CD4-positive, CD25-positive, alpha-beta regulatory T cell (primary cell): ENCODE data around the gene COX6B2. TPM values are rescaled to one million over a fixed set of nuclear protein-coding genes. Genes with fewer than 3 reads are reported as not detected.

Source experiments
- ATAC-seq, 2 donors: fragments of 150-1000 bp; cut with Tn5 transposase; one replicate each; pipeline ENCODE4 v1.10.0; 2021; ENCODE audit warnings: low read depth in 2 of 2, moderate number of reproducible peaks in 2 of 2, moderate library complexity in 1 of 2
- DNase-seq, 3 donors: peaks; one replicate each; pipeline versions ENCODE4 v3.0.0 to v3.0.0-alpha.2; 2012 to 2022; ENCODE audit warnings: mixed read lengths in 1 of 3
- H3K27ac ChIP-seq: one replicate; pipeline ENCODE4 v1.7.0; 2013; ENCODE audit warnings: mild to moderate bottlenecking, low read length; ENCODE audit not compliant: insufficient read depth, poor library complexity, severe bottlenecking
- H3K27me3 ChIP-seq: one replicate; pipeline ENCODE4 v1.7.0; 2013; ENCODE audit warnings: low read length; ENCODE audit not compliant: control insufficient read depth, insufficient read depth
- H3K36me3 ChIP-seq: one replicate; pipeline ENCODE4 v1.7.0; 2013; ENCODE audit warnings: mild to moderate bottlenecking, low read length, moderate library complexity; ENCODE audit not compliant: control insufficient read depth, insufficient read depth
- H3K4me1 ChIP-seq: 2 replicates; pipeline ENCODE4 v1.7.0; 2013; ENCODE audit warnings: mild to moderate bottlenecking, low read length; ENCODE audit not compliant: insufficient read depth, control insufficient read depth, poor library complexity, severe bottlenecking
- H3K4me3 ChIP-seq: one replicate; pipeline ENCODE4 v1.7.0; 2013; ENCODE audit warnings: low read depth, mild to moderate bottlenecking, low read length, moderate library complexity
- H3K9me3 ChIP-seq, 2 experiments: 1 replicate in 1 of 2; 2 replicates in 1 of 2; pipeline ENCODE4 v1.7.0; 2013; ENCODE audit warnings: low read length in 2 of 2, mild to moderate bottlenecking in 1 of 2, moderate library complexity in 1 of 2; ENCODE audit not compliant: control insufficient read depth in 2 of 2
- H3K27ac Mint-ChIP-seq, 3 donors: one replicate each; pipeline ENCODE4 v1.8.0; 2020 to 2022; ENCODE audit warnings: mild to moderate bottlenecking in 3 of 3, mixed read lengths in 3 of 3, moderate library complexity in 2 of 3
- H3K27me3 Mint-ChIP-seq: one replicate; pipeline ENCODE4 v1.8.0; 2022; ENCODE audit warnings: mild to moderate bottlenecking, mixed read lengths
- H3K36me3 Mint-ChIP-seq: one replicate; pipeline ENCODE4 v1.8.0; 2020; ENCODE audit warnings: mixed read lengths
- H3K4me1 Mint-ChIP-seq, 4 donors: one replicate each; pipeline ENCODE4 v1.8.0; 2020 to 2022; ENCODE audit warnings: mixed read lengths in 4 of 4, mild to moderate bottlenecking in 1 of 4
- H3K4me3 Mint-ChIP-seq, 4 donors: one replicate each; pipeline ENCODE4 v1.8.0; 2020 to 2022; ENCODE audit warnings: mild to moderate bottlenecking in 4 of 4, mixed read lengths in 4 of 4, moderate library complexity in 3 of 4
- H3K9me3 Mint-ChIP-seq, 7 donors: one replicate each; pipeline ENCODE4 v1.8.0; 2020 to 2022; ENCODE audit warnings: mixed read lengths in 7 of 7, mild to moderate bottlenecking in 3 of 7, moderate library complexity in 2 of 7
- polyA plus RNA-seq, 4 donors: library from polyadenylated mRNA; unstranded; fragments of 300-500 nt; fragmentation: Illumina TruSeq; gene quantifications; one replicate each; pipeline ENCODE4 v1.2.3, GENCODE V29; 2021
- total RNA-seq: library from RNA; stranded (reverse); gene quantifications from one replicate; pipeline ENCODE4 v1.2.3, GENCODE V29; 2022

COX6B2 gene
- total and polyA plus RNA-seq, 5 donors from 2014 or later: 0.57 TPM; not detected in 4

GRCh38 chr19:55316646-55317045 is 37.9 kb downstream of the COX6B2 start:
- Histone ChIP-seq H3K4me3 (no peak overlapping the region), H3K9me3 (no peaks in the 10 kb centered on the region), H3K27me3 (no peaks in the 10 kb centered on the region), H3K36me3 (no peaks in the 10 kb centered on the region), H3K4me1 (no peaks in the 10 kb centered on the region), H3K27ac (no peak overlapping the region)
- peaks cover 11% of the 10 kb centered on the region for H3K27me3 Mint-ChIP-seq
- H3K4me1 Mint-ChIP-seq: no peaks in the 10 kb centered on the region
- H3K27ac Mint-ChIP-seq: no peak overlapping the region
- no peaks in the 10 kb centered on the region for H3K9me3 Mint-ChIP-seq
- ATAC-seq (no peak), DNase-seq (no peak)
- no peak overlapping the region for H3K4me3 Mint-ChIP-seq
- no peaks in the 10 kb centered on the region for H3K36me3 Mint-ChIP-seq

DNA sequence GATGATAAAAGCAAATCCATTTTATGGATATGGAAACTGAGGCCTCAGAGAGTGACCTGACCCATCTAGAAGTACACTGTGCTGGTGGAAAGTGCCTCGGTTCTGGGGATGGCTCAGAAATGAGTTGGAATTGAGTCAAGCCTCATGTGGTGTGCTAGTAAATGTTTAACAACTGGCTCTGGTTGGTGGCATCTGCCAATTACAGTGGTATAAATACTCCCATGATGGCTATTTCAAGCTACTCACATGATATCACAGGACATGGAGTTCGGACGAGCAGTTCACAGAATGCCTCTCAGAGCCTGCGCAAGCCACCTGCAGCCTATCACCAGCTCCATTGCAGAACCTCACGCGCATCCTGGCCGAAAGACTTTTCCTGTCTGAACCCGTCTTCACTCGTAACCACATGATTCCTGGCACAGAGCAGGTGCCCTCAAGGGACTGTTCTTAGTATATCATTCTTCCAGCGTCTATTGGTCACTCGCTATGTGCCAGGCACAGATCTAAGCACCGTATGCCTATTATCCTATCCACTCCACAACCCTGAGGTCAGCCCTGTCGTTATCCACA is 38.5 kb downstream of the COX6B2 start:
- H3K4me1 ChIP-seq: no peaks in the 10 kb centered on the region
- H3K4me3 ChIP-seq: no peak overlapping the region
- H3K4me3 Mint-ChIP-seq: no peak overlapping the region
- H3K4me1 Mint-ChIP-seq: no peaks in the 10 kb centered on the region
- no peak for DNase-seq
- H3K27me3 ChIP-seq: no peaks in the 10 kb centered on the region
- no peaks in the 10 kb centered on the region for H3K36me3 Mint-ChIP-seq
- H3K9me3 Mint-ChIP-seq: no peaks in the 10 kb centered on the region
- no peaks in the 10 kb centered on the region for H3K36me3 ChIP-seq
- no peak for ATAC-seq
- H3K27ac Mint-ChIP-seq: no peak overlapping the region
- H3K9me3 ChIP-seq: no peaks in the 10 kb centered on the region
- no peak overlapping the region for H3K27ac ChIP-seq
- H3K27me3 Mint-ChIP-seq: peaks cover 9% of the 10 kb centered on the region

DNA sequence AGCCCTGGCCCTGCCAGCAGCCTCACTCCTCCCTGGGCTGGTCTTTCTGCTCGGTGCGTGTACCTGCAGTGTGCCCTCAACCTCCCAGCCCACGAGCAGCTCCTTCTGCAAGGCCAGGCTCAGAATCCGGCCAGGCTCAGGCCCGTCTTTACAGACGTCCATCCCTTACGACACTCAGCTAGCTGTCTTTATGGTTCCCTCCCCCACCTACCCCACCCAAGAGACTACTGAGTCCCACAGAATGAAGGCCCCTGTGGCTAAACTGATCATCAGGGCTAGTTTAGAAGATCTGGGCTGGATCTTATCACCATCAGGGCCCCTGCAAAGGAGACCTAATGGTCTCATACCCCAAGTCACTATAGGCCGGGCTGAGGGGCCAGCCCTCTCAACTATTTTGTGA is 40.1 kb downstream of the COX6B2 start:
- Mint-ChIP-seq H3K4me3 (no peak overlapping the region), H3K36me3 (no peaks in the 10 kb centered on the region), H3K4me1 (no peaks in the 10 kb centered on the region), H3K9me3 (no peaks in the 10 kb centered on the region), H3K27me3 (peaks cover 5% of the 10 kb centered on the region), H3K27ac (no peak overlapping the region)
- Histone ChIP-seq H3K36me3 (no peaks in the 10 kb centered on the region), H3K27ac (no peak overlapping the region), H3K4me1 (no peaks in the 10 kb centered on the region), H3K4me3 (no peak overlapping the region), H3K27me3 (no peaks in the 10 kb centered on the region), H3K9me3 (no peaks in the 10 kb centered on the region)
- no peak for DNase-seq
- ATAC-seq: no peak

DNA sequence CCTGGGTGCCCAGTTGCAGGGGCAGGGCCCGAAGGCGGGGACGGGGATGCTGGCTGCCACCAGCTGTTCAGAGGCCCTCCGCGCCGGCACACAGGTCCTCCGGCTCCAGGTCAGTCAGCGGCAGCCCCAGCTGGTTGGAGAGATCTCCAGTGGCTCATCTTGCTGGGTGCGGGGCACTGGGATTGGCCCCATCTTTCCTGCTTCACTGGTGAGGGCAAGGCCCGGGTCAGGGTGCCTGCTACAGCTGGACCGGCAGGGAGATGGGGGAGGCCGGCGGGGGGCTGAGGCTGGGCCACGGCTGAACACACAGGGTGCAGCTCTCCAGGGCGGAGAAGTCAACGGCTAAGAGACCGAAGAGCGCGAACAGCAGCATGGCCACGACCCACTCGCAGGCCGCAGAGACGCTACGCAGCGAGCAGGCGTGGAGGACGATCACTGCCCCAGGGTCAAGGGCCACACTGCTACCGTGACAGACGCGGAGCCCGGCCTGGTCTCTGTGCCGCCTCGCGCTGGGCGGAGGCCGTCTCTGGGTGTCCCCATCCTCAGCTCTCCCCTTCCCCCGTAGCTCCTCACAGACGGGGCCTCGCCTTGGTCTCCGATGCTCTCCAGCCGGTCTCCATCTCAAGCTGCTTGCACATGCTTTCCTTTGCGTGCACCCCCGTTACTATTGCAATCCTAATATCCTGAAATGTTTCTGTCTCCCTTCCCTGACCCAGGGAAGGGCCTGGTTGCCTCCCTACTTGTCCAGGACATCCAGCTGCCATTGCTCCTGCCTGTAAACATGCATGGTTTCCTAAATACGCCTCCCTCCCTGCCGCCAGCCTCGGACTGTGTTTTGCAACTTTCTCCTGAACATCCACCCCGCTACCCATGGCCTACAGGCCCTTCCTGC is 41.7 kb downstream of the COX6B2 start:
- Mint-ChIP-seq H3K9me3 (no peaks in the 10 kb centered on the region), H3K27me3 (peaks cover 5% of the 10 kb centered on the region), H3K36me3 (no peaks in the 10 kb centered on the region), H3K4me3 (no peak overlapping the region), H3K4me1 (no peaks in the 10 kb centered on the region), H3K27ac (no peak overlapping the region)
- Histone ChIP-seq H3K9me3 (no peaks in the 10 kb centered on the region), H3K36me3 (no peaks in the 10 kb centered on the region), H3K4me3 (no peak overlapping the region), H3K27me3 (no peaks in the 10 kb centered on the region), H3K4me1 (no peaks in the 10 kb centered on the region), H3K27ac (no peak overlapping the region)
- ATAC-seq (no peak), DNase-seq (no peak)

DNA sequence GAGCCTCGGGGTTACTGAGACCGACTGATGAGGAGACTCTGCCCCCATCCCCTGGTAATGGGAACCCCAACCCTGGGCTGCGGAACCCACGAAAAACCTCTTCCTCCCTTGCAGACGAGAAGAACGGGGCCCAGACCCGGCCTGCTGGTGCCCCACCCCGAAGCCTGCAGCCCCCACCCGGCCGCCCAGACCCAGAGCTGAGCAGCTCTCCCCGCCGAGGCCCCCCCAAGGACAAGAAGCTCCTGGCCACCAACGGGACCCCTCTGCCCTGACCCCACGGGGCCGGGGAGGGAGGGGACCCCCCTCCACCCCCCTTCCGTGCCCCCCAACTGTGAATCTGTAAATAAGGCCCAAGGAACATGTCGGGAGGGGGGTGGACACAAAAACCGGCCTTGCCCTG is 42.7 kb downstream of the COX6B2 start:
- ATAC-seq: no peak
- no peaks in the 10 kb centered on the region for H3K36me3 Mint-ChIP-seq

DNA sequence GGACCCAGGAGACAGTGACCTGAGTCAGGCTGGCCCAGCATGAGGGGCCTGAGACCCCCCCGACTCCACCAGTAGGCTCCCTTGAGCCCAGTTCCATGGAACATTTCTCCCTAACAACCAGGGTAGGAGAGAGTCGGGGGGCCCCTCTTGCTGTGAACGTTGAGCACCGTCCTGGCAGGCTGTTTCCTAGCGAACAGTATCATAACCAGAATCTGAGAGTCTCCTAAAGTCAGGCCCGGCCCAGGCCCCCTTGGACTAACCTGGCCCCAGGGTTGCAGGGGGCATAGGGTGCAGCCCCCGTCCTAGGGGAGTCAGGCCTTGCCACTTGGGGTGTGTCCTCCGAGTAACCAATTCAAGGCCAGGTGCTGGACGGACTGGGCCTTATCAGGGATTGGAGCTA is 43.1 kb downstream of the COX6B2 start:
- Mint-ChIP-seq H3K9me3 (no peaks in the 10 kb centered on the region), H3K4me3 (no peak overlapping the region), H3K27ac (no peak overlapping the region), H3K4me1 (no peaks in the 10 kb centered on the region), H3K36me3 (no peaks in the 10 kb centered on the region), H3K27me3 (peaks cover 5% of the 10 kb centered on the region)
- Histone ChIP-seq H3K27ac (no peak overlapping the region), H3K9me3 (no peaks in the 10 kb centered on the region), H3K4me1 (no peaks in the 10 kb centered on the region), H3K27me3 (no peaks in the 10 kb centered on the region), H3K36me3 (no peaks in the 10 kb centered on the region), H3K4me3 (no peak overlapping the region)
- DNase-seq: no peak
- no peak for ATAC-seq

More for the DNA sequence above, 42.7 kb downstream of the COX6B2 start:
- Histone ChIP-seq H3K36me3 (no peaks in the 10 kb centered on the region), H3K9me3 (no peaks in the 10 kb centered on the region), H3K27ac (no peak overlapping the region), H3K27me3 (no peaks in the 10 kb centered on the region), H3K4me3 (no peak overlapping the region), H3K4me1 (no peaks in the 10 kb centered on the region)
- no peak for DNase-seq
- H3K4me1 Mint-ChIP-seq: no peaks in the 10 kb centered on the region
- H3K27ac Mint-ChIP-seq: no peak overlapping the region
- no peak overlapping the region for H3K4me3 Mint-ChIP-seq
- peaks cover 5% of the 10 kb centered on the region for H3K27me3 Mint-ChIP-seq
- no peaks in the 10 kb centered on the region for H3K9me3 Mint-ChIP-seq

DNA sequence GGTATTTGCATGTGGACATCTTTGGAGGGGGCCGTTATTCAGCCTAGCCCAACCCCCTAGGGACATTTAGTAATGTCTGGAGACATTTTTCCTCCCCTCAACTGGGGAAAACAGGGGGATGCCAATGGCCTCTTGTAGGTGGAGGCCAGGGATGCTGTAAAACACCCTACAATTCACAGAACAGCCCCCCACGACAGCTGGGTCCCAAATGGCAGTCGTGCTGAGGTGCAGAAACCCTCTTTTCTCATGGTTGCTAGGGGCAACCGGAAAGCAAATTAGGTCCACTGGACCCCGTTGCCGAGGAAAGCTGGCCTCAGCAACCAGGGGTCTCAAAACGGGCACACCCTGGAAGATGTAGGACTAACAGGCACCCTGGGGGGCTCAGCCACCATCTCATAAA is 44.0 kb downstream of the COX6B2 start:
- Mint-ChIP-seq H3K27me3 (peaks cover 5% of the 10 kb centered on the region), H3K4me3 (no peak overlapping the region), H3K4me1 (peaks cover 0 to 1% (median 0%) of the 10 kb centered on the region in 4 donors), H3K27ac (no peak overlapping the region), H3K36me3 (no peaks in the 10 kb centered on the region), H3K9me3 (no peaks in the 10 kb centered on the region)
- no peaks in the 10 kb centered on the region for H3K36me3 ChIP-seq
- H3K27me3 ChIP-seq: no peaks in the 10 kb centered on the region
- no peaks in the 10 kb centered on the region for H3K9me3 ChIP-seq
- H3K4me1 ChIP-seq: no peaks in the 10 kb centered on the region
- H3K27ac ChIP-seq: no peak overlapping the region
- DNase-seq (no peak), ATAC-seq (no peak)
- H3K4me3 ChIP-seq: no peak overlapping the region

- Histone ChIP-seq H3K4me1 (no peaks in the 10 kb centered on the region), H3K27me3 (no peaks in the 10 kb centered on the region), H3K36me3 (no peaks in the 10 kb centered on the region), H3K4me3 (no peak overlapping the region), H3K27ac (no peak overlapping the region), H3K9me3 (no peaks in the 10 kb centered on the region)
- no peak overlapping the region for H3K27ac Mint-ChIP-seq
- peaks cover 5% of the 10 kb centered on the region for H3K27me3 Mint-ChIP-seq
- H3K36me3 Mint-ChIP-seq: no peaks in the 10 kb centered on the region
- ATAC-seq (no peak), DNase-seq (no peak)
- no peaks in the 10 kb centered on the region for H3K9me3 Mint-ChIP-seq
- peaks cover 0 to 3% (median 0%) of the 10 kb centered on the region in 4 donors for H3K4me1 Mint-ChIP-seq
- no peak overlapping the region for H3K4me3 Mint-ChIP-seq
These were observed 45.1 kb downstream of the COX6B2 start for GRCh38 chr19:55309448-55309847.
